ENCODE measurements around the gene ANAPC2.

Gene ANAPC2

DNA sequence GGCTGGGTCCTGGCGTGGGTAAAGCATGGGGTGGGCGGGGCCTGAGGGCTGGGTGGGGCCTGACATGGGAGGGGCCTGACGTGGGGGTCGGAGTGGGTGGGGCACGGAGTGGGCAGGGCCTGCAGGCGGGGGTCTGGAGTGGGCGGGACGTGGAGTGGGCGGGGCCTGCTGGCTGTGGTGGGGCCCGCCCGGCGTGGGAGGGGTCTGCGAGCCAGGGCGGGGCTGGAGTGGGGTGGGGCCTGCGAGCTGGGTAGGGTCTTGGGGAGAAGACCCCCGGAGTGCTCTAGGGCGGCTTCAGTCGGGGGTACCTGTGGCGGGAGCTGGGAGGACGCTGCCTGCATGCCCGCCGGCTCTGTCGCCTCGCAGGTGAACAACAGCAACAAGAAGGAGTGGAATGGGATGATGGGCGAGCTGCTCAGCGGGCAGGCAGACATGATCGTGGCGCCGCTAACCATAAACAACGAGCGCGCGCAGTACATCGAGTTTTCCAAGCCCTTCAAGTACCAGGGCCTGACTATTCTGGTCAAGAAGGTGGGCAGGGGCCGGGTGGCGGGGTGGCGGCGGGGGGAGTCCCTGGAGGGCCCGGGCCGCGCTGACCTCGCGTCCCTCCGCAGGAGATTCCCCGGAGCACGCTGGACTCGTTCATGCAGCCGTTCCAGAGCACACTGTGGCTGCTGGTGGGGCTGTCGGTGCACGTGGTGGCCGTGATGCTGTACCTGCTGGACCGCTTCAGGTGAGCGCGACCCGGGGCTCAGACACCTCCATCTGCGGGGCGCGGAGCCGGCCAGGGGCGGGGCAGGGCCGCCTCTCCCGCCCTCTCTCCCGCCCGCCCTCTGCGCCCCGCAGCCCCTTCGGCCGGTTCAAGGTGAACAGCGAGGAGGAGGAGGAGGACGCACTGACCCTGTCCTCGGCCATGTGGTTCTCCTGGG lies 26.5 kb downstream of the ANAPC2 start:
- no peak for FAIRE-seq

DNA sequence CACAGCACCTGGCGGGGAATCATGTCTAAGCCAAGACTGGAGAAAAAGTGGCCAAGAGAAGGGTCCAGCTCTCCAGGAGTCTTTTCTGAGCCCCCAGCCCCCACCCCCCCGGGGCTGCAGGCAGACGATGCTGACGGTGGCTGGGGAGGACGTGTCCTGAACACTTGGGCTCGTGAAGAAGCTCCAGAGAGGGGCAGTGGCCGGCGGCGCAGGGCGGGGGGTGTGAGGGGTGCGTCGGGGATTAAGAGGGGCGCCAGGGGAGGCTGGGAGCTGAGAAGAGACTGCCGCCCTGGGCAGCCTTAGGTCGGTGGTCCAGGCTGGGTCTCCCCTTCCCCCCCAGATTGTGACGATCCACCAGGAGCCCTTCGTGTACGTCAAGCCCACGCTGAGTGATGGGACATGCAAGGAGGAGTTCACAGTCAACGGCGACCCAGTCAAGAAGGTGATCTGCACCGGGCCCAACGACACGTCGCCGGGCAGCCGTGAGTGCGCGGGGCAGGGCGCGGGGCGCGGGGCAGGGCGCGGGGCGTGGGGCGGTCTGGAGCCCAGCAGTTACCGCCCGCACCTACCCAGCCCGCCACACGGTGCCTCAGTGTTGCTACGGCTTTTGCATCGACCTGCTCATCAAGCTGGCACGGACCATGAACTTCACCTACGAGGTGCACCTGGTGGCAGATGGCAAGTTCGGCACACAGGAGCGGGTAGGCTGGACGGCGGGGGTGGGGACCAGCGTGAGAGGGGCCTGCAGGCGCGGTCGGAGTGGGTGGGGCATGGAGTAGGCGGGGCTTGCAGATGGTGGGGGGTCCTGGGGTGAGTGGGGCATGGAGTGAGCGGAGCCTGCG lies 27.4 kb downstream of the ANAPC2 start:
- FAIRE-seq: no peak

DNA sequence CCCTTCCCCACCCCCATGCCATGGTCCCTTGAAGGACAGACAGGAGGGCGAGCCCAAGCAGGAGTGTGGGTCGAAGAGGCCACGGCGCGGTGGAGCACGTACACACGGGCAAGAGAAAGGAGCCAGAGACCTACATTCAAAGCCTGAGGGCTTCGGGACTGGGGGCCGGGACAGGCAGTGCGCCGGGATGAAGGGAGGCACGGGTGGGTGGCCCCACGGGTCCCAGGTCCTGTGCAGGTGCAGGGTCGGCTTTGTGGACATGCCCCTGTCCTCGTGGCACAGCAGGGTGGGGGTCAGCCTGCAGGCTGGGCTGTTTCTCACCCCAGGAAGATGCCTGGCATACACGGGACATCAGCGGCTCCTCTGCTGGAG lies 28.3 kb downstream of the ANAPC2 start:
- FAIRE-seq: no peak

DNA sequence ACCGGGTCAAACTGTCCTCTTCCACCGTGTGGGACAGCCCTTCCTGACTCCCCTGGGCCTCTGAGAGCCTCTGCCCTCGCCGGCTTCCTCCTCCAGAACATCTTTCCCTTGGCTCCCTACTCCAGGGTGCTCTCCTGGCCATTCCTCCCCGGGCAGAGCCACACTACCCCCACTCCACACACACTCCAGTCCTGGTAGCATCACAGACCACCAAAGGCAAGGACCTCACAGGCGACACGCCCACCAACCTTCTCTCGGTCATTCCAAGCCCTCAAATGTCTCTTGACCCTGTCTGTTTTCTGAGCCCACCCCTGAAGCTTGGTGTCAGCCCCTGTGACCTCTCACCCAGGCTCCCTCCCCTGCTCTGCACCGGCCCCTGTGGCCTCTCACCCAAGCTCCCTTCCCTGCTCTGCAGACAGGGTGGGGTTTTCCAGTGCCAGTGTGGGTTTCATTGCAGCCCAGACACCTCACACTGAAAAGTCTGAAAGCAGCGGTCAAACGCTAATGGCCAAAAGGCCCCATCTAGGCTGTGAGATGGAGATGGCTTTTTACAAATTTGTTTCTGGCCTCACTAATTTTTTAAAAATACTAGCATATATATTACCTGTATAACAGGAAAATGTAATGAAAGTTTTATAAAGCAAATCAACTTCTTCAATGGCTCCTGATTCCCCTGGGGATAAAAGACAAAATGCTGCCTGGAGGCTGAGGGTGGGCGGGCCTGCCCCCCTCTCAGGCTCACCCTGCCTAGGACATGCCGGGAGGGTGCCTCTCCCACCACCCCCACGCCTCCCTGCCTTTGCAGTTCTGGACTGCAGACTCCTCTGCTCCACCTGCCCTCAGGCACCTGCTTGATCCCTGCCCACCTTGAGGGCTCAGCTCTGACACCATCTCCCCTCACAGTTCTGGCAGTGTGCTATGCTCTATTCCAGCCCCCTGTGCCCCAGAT lies 29.0 kb downstream of the ANAPC2 start:
- FAIRE-seq: no peak

DNA sequence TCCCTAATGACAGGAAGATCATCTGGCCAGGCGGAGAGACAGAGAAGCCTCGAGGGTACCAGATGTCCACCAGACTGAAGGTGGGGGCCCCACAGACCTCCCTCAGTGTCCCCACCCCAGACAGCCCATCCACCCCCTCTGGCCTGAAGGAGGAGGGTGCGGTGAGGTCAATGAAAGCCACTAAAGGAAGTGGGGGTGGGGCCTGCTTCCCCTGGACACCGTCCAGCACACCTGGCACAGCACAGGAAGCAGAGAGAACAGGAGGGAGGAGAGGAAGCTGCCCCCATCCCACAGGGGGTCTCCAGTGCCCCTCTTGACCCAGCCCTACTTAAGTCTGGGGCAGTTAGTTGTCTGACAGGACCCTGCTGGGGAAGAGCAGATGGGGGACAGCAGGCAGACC lies 29.7 kb downstream of the ANAPC2 start:
- no peak for FAIRE-seq

DNA sequence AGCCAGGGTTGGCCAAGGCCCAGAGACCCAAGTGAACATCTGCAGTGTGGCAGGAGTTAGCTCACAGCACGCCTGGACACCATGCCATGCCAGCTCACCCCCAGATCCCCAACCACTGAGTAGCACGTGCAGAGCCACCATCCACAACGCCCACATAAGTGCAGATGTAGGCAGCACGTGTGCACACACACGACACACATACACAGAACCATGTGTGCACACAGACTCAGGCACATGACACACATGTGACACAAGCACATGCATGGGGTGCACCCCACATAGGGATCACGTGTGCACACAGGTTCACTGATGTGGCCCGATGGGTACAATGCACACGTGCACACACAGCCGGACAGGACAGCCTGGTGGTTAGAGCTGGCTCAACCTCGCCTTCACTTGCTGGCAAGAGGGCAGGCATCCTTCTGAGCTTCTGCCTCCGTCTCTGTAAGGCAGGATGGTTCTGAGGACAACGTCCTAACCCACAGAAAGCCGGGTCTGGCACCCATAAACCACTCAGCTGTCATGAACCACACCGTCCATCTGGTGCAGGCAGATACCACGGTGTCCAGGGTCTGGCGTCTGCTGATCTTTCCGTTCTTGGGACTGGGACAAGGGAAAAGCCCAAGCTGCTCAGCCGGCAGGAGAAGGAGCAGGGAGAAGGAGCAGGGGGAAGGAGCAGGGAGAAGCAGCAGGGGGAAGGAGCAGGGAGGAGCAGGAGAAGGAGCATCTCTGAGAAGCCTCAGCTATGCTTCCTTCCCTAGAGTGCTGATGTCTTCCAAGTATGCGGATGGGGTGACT lies 30.5 kb downstream of the ANAPC2 start:
- FAIRE-seq: no peak

DNA sequence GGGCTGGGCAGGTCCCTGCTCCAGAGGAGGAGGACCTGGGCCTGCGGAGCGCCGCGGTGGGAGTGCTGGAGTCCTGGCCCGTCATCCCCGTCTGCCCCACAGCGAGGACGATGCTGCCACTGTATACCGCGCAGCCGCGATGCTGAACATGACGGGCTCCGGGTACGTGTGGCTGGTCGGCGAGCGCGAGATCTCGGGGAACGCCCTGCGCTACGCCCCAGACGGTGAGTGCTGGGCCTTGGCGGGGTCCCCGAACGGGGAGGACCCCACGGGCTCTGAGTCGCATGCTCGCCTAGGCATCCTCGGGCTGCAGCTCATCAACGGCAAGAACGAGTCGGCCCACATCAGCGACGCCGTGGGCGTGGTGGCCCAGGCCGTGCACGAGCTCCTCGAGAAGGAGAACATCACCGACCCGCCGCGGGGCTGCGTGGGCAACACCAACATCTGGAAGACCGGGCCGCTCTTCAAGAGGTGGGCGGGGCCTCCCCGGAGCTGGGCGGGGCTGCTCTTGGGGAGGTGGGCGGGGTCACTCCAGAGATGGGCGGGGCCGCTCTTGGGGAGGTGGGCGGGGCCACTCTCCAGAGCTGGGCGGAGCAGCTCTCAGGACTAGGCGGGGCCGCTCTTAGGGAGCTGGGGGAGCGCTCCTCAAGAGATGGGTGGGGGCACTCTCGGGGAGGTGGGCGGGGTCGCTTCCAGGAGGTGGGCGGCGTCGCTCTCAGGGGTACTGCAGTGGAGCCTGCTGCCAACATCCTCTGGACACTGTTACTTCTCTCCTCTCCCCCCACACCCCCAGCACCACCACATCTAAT lies 31.6 kb downstream of the ANAPC2 start:
- FAIRE-seq: no peak

DNA sequence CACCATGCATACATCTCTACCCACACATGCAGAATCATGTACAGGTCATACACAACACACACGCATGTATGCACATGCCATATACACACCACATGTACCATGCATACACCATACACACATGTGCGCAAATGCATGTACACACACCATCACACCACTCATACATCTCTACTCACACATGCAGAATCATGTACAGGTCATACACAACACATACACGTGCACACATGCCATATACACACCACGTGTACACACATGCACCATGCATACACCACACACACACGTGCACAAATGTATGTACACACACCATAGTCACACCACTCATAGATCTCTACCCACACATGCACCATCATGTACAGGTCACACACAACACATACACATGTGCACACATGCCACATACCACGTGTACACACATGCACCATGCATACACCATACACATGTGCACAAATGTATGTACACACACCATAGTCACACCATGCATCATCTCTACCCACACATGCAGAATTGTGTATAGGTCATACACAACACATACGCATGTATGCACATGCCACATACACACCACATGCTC lies 35.4 kb downstream of the ANAPC2 start:
- FAIRE-seq: no peak

- peak; percentile 60 for FAIRE-seq
Observed at GRCh38 chr9:137150617-137151457, 37.5 kb downstream of the ANAPC2 start.

DNA sequence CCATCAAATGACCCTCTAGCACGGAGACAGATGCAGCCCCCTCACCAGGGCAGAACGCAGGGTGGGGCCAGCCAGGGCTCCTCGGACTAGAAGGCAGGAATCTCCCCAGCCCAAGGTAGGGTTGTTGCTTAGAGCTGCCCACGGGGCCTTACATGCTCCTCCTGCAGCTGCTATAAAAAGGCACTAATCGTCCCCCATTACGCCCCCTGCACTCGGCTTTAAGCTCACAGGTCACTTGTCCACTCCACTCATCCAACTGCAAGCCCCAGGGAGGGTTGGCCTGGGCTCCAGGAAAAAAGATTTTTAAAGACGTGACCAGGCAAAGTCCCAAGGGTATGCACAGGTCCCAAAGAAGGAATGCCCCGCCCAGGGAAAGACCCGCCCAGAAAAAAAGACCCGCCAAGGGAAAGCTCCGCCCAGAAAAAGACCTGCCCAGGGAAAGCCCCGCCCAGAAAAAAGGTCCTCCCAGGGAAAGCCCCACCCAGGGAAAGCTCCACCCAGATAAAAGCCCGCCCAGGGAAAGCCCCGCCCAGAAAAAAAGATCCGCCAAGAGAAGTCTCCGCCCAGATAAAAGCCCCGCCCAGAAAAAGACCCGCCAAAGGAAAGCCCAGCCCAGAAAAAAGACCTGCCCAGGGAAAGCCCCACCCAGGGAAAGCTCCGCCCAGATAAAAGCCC lies 38.3 kb downstream of the ANAPC2 start:
- peak; percentile 92 for FAIRE-seq

DNA sequence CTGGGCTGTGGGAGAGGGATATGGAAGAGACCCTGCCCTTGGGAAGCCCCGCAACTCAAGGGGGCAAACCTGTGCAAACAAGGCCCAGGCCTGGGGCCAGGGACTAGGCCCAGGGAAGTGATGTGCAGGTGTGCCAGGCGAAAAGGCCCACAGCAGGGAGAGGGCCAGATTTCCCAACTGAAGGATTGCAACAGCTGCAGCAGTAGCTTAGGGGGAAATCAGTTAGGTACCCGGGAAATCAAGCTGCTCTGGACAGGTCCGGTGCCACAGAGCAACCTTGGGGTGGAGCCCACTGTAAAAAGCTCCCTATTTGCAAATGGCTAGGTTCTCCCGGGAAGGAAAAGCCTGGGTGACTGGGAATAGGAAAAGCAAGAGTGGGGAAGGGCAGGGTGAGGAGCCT lies 39.0 kb downstream of the ANAPC2 start:
- FAIRE-seq: no peak

DNA sequence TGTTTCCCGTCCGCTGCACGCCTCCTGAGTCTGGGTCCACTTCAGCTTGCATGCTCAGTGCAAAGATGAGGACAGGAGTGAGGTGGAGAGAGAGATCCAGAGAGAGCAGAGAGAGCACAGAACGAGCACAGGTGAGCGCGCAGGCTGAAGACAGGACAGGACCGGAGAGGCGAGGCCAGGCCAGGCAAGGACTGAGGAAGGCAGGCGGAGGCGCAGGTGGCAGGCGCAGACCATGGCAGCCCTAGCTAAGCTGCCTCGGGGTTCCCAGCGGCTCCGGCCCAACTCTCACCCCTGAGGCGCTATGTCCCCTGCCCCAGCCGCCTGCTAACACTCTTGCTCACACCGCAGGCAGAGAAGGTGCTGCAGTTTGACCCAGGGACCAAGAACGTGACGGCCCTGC lies 39.7 kb downstream of the ANAPC2 start:
- FAIRE-seq: no peak

GRCh38 chr9:137148242-137148641 lies 40.1 kb downstream of the ANAPC2 start:
- no peak for FAIRE-seq

- FAIRE-seq: no peak
Observed at GRCh38 chr9:137147793-137148160, 40.6 kb downstream of the ANAPC2 start.

GRCh38 chr9:137147091-137147792 lies 41.1 kb downstream of the ANAPC2 start:
- FAIRE-seq: no peak

DNA sequence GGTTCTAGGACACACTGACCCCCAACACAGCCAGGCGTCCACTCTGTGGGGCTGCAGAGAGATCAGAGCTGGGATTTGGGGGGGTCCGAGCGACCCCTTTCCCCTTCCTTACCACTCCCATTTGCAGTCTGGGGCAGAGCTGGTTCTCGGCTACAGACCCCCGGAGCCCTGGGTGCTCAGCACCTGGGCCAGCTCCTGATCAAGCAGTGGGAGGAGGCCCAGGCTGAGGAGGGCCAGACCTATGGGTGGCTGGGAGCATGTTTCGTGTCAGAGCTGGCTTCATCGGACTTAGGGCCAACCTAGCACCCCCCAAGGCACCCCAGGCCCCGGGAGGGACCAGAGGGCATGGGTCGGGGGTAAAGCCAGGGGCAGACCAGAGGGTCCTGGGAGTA lies 41.8 kb downstream of the ANAPC2 start:
- no peak for FAIRE-seq

GRCh38 chr9:137145731-137146526 lies 42.4 kb downstream of the ANAPC2 start:
- no peak for FAIRE-seq

DNA sequence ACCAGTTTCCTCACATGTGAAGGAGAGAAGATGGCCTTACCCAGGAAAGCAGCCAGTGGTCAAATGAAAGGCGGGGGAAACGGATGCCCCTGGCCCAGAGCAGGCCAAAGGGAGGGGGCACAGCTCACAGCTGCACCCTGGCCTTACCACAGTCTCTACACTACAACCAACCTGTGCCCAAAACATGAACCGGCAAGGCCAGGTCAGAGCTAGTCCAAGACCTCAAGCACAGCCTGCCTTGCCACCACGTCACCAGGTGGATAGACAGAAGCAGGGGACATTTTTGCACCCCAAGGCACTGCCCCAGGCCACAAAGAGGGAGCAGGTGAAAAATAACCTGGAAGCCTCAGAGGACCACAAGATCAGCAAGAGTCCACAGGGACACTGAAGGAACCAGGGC lies 44.9 kb downstream of the ANAPC2 start:
- no peak for FAIRE-seq

Measured in G401.6 (cell line).